GM18867 (cell line): ENCODE results near the gene GPATCH2.

Experiments used
- ATAC-seq: cut with Tn5 transposase; IDR thresholded peaks from one replicate; pipeline ENCODE4 v1.9.1; 2021; ENCODE audit warnings: mild to moderate bottlenecking, moderate library complexity; ENCODE audit not compliant: unreplicated experiment

GPATCH2 gene

DNA sequence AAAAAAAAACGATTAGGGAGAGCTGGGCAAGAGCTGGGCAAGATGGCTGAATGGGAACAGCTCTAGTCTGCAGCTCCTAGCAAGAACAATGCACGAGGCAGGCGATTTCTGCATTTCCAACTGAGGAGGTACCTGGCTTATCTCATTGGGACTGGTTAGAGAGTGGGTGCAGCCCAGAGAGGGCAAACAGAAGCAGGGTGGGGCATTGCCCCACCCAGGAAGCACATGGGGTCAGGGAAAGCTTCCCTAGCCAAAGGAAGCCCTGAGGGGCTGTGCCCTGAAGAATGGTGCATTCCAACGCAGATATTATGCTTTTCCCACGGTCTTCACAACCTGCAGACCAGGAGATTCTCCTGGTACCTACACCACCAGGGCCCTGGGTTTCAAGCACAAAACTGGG, 251.6 kb downstream of the GPATCH2 start:
- no peak for ATAC-seq
